ENCODE data around the gene PSG11.
"Not testable (repeated sequence)": the region's sequence is repeated elsewhere in the genome, so short reads cannot be mapped to it uniquely, and the experiment has no call there.

DNA sequence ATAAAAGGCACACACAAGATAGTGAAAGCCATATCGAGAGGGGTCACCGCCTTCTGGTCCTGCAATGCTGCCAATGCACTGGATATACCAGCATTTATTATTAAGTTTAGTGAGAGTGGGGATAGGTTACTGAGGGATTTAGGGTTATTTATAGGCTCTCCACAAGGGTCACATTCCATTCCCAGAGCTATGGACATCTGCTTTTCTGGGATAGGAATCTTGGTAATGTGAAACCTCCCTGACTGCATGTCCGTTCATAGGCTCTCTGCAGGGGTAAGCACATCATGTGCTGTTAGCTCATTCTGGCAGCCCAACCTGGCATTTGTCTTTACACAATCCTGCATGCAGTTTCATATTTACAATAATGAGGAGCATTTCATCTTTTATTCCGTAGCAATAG lies 21.4 kb downstream of the PSG11 start:
- TF ChIP-seq, protein P1, sequence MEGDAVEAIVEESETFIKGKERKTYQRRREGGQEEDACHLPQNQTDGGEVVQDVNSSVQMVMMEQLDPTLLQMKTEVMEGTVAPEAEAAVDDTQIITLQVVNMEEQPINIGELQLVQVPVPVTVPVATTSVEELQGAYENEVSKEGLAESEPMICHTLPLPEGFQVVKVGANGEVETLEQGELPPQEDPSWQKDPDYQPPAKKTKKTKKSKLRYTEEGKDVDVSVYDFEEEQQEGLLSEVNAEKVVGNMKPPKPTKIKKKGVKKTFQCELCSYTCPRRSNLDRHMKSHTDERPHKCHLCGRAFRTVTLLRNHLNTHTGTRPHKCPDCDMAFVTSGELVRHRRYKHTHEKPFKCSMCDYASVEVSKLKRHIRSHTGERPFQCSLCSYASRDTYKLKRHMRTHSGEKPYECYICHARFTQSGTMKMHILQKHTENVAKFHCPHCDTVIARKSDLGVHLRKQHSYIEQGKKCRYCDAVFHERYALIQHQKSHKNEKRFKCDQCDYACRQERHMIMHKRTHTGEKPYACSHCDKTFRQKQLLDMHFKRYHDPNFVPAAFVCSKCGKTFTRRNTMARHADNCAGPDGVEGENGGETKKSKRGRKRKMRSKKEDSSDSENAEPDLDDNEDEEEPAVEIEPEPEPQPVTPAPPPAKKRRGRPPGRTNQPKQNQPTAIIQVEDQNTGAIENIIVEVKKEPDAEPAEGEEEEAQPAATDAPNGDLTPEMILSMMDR (IDR thresholded peaks at IDR 0.05), result not testable (repeated sequence)
- not testable (repeated sequence) for TF ChIP-seq EP300, POLR2AphosphoS5, POLR2A (IDR thresholded peaks at IDR 0.05)
